Subcutaneous abdominal adipose tissue (tissue), 5 donors: ENCODE data around the gene NDRG2.

ENCODE experiments used
- H3K27ac ChIP-seq: one replicate; pipeline ENCODE4 v1.7.0; 2013; ENCODE audit warnings: low read depth, mild to moderate bottlenecking, inconsistent platforms, low read length, moderate library complexity
- H3K27me3 ChIP-seq, 5 donors: one replicate each; pipeline ENCODE4 v1.7.0; 2013; ENCODE audit warnings: low read length in 5 of 5, inconsistent platforms in 1 of 5; ENCODE audit not compliant: control insufficient read depth in 5 of 5, insufficient read depth in 4 of 5
- H3K36me3 ChIP-seq, 5 donors: one replicate each; pipeline ENCODE4 v1.7.0; 2013; ENCODE audit warnings: low read length in 5 of 5; ENCODE audit not compliant: control insufficient read depth in 5 of 5, insufficient read depth in 5 of 5
- H3K4me1 ChIP-seq, 5 donors: one replicate each; pipeline ENCODE4 v1.7.0; 2013; ENCODE audit warnings: low read length in 5 of 5, mild to moderate bottlenecking in 3 of 5, moderate library complexity in 1 of 5; ENCODE audit not compliant: control insufficient read depth in 5 of 5, insufficient read depth in 5 of 5
- H3K4me3 ChIP-seq, 5 donors: one replicate each; pipeline ENCODE4 v1.7.0; 2013; ENCODE audit warnings: low read length in 5 of 5, low read depth in 1 of 5
- H3K9ac ChIP-seq, 5 donors: one replicate each; pipeline ENCODE4 v1.7.0; 2013; ENCODE audit warnings: low read length in 5 of 5, mild to moderate bottlenecking in 4 of 5, moderate library complexity in 3 of 5
- H3K9me3 ChIP-seq, 5 donors: one replicate each; pipeline ENCODE4 v1.7.0; 2013; ENCODE audit warnings: low read length in 5 of 5; ENCODE audit not compliant: control insufficient read depth in 5 of 5
- donor health status: healthy.
- donor health status: healthy.
- donor health status: healthy.
- donor health status: healthy.
- donor health status: healthy.

Gene NDRG2

GRCh38 chr14:21056520-21057163 is 31.8 kb upstream of the NDRG2 start:
- Histone ChIP-seq H3K27me3 (no peaks in the 10 kb centered on the region), H3K27ac (no peak overlapping the region), H3K4me1 (peaks cover 3 to 34% (median 28%) of the 10 kb centered on the region in 5 donors), H3K9ac (no peak overlapping the region), H3K4me3 (no peak overlapping the region), H3K36me3 (no peaks in the 10 kb centered on the region), H3K9me3 (no peaks in the 10 kb centered on the region)

- no peaks in the 10 kb centered on the region for H3K9me3 ChIP-seq
- H3K4me3 ChIP-seq, result no peak overlapping the region
- no peak overlapping the region for H3K9ac ChIP-seq
- no peaks in the 10 kb centered on the region for H3K36me3 ChIP-seq
- H3K4me1 ChIP-seq, result peaks cover 3 to 25% (median 18%) of the 10 kb centered on the region in 5 donors
- no peaks in the 10 kb centered on the region for H3K27me3 ChIP-seq
- H3K27ac ChIP-seq, result no peak overlapping the region
Observed at GRCh38 chr14:21055432-21056117, 30.7 kb upstream of the NDRG2 start.

GRCh38 chr14:21054768-21055145 is 29.9 kb upstream of the NDRG2 start:
- Histone ChIP-seq H3K27ac (no peak overlapping the region), H3K4me1 (peaks cover 3 to 20% (median 15%) of the 10 kb centered on the region in 5 donors), H3K36me3 (no peaks in the 10 kb centered on the region), H3K9me3 (no peaks in the 10 kb centered on the region), H3K9ac (no peak overlapping the region), H3K27me3 (no peaks in the 10 kb centered on the region), H3K4me3 (no peak overlapping the region)

- H3K36me3 ChIP-seq, result no peaks in the 10 kb centered on the region
- H3K9ac ChIP-seq, result no peak overlapping the region
- H3K9me3 ChIP-seq, result no peaks in the 10 kb centered on the region
- peaks cover 3 to 22% (median 17%) of the 10 kb centered on the region in 5 donors for H3K4me1 ChIP-seq
- H3K4me3 ChIP-seq, result no peak overlapping the region
- H3K27ac ChIP-seq, result no peak overlapping the region
- no peaks in the 10 kb centered on the region for H3K27me3 ChIP-seq
Observed at GRCh38 chr14:21054123-21054767, 29.4 kb upstream of the NDRG2 start.

GRCh38 chr14:21053184-21054122 is 28.6 kb upstream of the NDRG2 start:
- Histone ChIP-seq H3K4me3 (no peak overlapping the region), H3K27me3 (no peaks in the 10 kb centered on the region), H3K9me3 (no peaks in the 10 kb centered on the region), H3K4me1 (peaks cover 3 to 23% (median 20%) of the 10 kb centered on the region in 5 donors), H3K36me3 (no peaks in the 10 kb centered on the region), H3K27ac (no peak overlapping the region), H3K9ac (no peak overlapping the region)

GRCh38 chr14:21050597-21050996 is 25.7 kb upstream of the NDRG2 start:
- no peak overlapping the region for H3K27ac ChIP-seq
- no peaks in the 10 kb centered on the region for H3K9me3 ChIP-seq
- no peak overlapping the region for H3K9ac ChIP-seq
- H3K36me3 ChIP-seq, result no peaks in the 10 kb centered on the region
- no peak overlapping the region for H3K4me3 ChIP-seq
- peaks cover 2 to 31% (median 22%) of the 10 kb centered on the region in 5 donors for H3K4me1 ChIP-seq
- H3K27me3 ChIP-seq, result no peaks in the 10 kb centered on the region

GRCh38 chr14:21049271-21049673 is 24.4 kb upstream of the NDRG2 start:
- Histone ChIP-seq H3K9me3 (no peaks in the 10 kb centered on the region), H3K27ac (peak overlapping the region; percentile 48)

GRCh38 chr14:21048638-21049037 is 23.8 kb upstream of the NDRG2 start:
- H3K27ac ChIP-seq, result peak overlapping the region; percentile 48
- peaks cover 4 to 37% (median 34%) of the 10 kb centered on the region in 5 donors for H3K4me1 ChIP-seq
- H3K27me3 ChIP-seq, result no peaks in the 10 kb centered on the region

More at GRCh38 chr14:21049271-21049673, 24.4 kb upstream of the NDRG2 start:
- Histone ChIP-seq H3K4me3 (no peak overlapping the region), H3K4me1 (peaks cover 2 to 34% (median 28%) of the 10 kb centered on the region in 5 donors), H3K27me3 (no peaks in the 10 kb centered on the region), H3K36me3 (no peaks in the 10 kb centered on the region), H3K9ac (no peak overlapping the region)

GRCh38 chr14:21047378-21047781 is 22.5 kb upstream of the NDRG2 start:
- peak overlapping the region; percentile 31 for H3K27ac ChIP-seq

More at GRCh38 chr14:21048638-21049037, 23.8 kb upstream of the NDRG2 start:
- H3K9me3 ChIP-seq, result no peaks in the 10 kb centered on the region
- no peak overlapping the region for H3K9ac ChIP-seq
- no peaks in the 10 kb centered on the region for H3K36me3 ChIP-seq
- H3K4me3 ChIP-seq, result no peak overlapping the region

More at GRCh38 chr14:21047378-21047781, 22.5 kb upstream of the NDRG2 start:
- Histone ChIP-seq H3K9ac (no peak overlapping the region), H3K27me3 (no peaks in the 10 kb centered on the region), H3K9me3 (no peaks in the 10 kb centered on the region), H3K36me3 (no peaks in the 10 kb centered on the region), H3K4me1 (peaks cover 9 to 49% (median 43%) of the 10 kb centered on the region in 5 donors), H3K4me3 (no peak overlapping the region)
